GM12873 (cell line): ENCODE results near the gene NMRK2.

ENCODE experiments used
- CTCF ChIP-seq: IDR thresholded peaks from 2 replicates; pipeline ENCODE4 v1.5.1; 2012; ENCODE audit warnings: low read depth, mild to moderate bottlenecking, moderate library complexity, low read length, control low read depth; ENCODE audit not compliant: insufficient read depth; ENCODE audit errors: missing control alignments

NMRK2 gene

DNA sequence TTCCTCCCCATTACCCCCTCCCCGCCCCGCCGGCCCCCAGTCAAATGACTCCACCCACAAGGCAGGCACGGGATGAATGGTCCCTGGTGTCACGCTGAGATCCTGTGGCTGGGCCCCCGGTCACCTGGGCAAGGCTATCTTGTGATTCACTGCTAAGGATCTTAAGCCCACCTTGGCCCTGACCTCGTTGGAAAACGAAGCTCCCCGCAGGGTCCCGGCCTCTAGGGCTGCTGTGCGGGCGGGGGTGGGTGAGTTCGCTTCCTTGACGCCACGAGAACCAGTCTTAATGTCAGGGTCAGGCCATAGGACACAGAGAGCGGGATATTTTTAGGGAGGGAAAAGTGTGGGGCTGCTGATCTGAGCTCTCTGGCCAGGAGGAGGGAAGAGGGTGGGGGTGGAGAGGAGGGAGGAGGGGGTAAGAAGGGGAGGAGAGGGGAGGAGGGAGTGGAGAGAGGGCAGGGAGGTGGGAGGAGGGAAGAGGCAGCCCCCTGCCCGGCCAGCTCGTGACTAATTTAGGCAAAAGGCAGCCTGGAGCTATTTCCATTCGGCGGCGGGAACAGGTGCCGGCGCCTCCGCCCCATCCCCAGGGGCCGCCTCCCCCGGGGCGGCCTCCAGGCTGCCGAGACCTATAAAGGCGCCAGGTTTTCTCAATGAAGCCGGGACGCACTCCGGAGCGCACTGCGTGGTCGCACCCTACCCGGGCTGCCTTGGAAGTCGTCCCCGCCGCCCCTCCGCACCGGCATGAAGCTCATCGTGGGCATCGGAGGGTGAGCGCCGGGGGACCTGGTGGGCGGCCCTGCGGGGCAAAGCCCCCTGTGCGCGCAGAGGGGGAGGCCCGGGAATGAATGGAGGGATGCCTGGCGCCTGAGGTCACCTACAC lies at the start of gene NMRK2:
Gene NMRK2, plus strand, starts transcription at position 139 of the 880 bp plus-strand sequence. Its CDS starts 603 bp downstream, at position 742.
- no peak for TF ChIP-seq CTCF

DNA sequence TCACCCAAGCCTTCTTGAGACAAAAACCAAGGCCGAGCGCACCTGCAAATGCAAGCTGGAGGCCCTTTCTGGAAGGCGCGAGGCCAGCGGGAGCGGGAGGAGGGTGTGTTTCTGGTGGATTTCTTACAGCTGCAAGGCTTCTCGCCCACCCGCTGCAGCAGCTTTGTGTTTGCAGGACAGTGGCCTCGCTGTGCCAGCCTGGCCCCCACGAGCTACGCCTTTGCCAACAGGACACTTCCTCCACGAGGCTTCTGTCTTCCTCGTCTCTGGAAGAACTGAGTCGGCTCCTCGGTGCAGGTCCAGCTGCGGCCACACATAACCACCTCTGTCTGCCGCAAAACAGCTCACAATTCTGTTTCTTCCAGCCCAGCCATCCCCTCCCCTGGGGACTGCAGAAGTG lies 42.3 kb upstream of the NMRK2 start:
- no peak for TF ChIP-seq CTCF

DNA sequence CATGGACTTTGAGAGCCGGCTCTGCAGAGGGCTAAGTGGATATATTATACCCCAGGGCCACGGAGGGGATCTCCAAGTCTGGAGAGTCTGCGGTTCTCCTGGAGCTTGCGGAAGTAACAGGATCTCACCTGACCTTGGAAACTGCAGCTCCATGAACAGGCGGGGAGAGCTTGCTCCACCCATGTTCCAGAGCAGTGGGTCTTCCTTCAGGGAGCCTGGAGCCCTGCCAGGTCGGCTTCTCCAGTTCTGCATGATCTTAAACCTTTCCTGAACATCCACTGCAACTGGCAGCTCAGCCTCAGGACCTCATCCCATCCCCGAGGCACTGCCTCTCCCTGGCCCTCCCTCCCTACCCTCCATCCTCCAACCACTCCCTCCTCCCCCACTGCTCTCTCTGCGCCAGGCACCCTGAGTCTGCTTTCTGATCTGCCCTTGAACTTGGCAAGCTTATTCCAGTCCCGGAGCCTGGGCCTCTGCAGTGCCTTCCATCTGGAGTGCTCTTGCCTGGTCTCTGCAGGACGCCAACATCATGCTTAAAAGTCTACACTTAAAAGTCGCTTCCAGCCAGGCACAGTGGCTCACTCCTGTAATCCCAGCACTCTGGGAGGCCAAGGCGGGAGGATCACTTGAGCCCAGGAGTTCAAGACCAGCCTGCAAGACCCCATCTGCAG lies 39.2 kb upstream of the NMRK2 start:
- no peak for TF ChIP-seq CTCF

DNA sequence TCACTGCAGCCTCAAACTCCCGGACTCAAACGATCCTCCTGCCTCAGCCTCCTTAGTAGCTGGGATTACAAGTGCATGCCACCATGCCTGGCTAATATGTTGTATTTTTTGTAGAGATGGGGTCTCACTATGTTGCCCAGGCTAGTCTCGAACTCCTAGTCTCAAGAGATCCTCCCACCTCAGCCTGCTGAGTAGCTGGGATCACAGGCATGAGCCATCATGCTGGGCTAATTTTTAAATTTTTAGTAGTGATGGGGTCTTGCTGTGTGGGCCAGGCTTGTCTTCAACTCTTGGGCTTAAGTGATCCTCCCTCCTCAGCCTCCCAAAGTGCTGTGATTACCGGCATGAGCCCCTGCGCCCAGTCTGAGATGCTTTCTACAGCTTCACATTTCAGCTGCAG lies 37.1 kb upstream of the NMRK2 start:
- TF ChIP-seq CTCF, result no peak

- no peak for TF ChIP-seq CTCF
Observed at GRCh38 chr19:3897936-3898335, 34.9 kb upstream of the NMRK2 start.

DNA sequence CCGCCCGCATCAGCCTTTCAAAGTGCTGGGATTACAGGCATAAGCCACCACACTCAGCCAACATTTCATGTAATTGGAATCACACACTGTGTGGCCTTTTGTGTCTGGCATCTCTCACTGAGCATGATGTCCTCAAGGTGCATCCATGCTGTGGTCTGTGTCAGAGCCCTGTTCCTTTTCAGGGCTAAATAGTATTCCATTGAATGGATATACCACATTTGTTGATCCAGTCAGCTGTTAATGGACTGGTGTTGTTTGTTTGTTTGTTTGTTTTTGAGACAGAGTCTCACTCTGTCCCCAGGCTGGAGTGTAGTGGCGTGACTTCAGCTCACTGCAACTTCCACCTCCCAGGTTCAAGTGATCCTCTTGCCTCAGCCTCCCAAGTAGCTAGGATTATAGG lies 34.4 kb upstream of the NMRK2 start:
- TF ChIP-seq CTCF, result no peak

DNA sequence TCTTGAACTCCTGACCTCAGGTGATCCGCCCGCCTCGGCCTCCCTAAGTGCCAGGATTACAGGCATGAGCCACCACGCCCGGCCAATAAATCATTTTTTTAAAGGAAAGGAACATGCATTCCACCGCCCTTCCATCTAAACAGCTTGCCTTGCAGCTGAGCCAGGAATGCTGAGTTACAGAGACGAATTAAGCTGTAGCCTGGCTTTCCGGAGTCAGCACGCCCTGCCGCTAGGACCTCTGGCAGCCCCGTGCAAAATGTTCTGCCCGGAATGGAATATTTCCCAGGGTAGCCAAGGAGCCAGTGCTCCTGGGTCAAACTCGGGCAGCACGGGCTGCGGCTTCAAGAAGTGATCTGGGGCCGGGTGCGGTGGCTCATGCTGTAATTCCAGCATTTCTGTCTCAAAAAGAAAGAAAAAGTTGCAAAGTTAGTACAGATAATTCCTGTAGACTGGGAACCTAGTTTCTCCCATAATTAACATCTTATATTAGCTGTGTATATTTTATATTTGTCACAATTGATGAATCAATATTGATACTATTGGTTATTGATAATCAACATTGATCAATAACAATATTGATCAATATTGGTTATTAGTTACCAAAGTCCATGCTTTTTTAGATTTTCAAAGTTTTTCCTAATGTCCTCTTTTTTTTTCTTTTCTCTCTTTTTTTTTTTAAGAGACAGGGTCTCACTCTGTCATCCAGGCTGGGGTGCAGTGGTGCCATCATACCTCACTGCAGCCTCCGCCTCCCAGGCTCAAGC lies 33.2 kb upstream of the NMRK2 start:
- no peak for TF ChIP-seq CTCF
